Stomach (tissue), 9 donors: ENCODE measurements around the gene SEMA3A. TPM values are rescaled to one million over a fixed set of nuclear protein-coding genes. Genes with fewer than 3 reads are reported as not detected.

Experiments used
- DNase-seq, 2 donors: peaks; one replicate each; pipeline versions ENCODE4 v3.0.0 to v3.0.0-alpha.2; 2013 to 2019
- H3K27ac ChIP-seq, 5 donors: fragments of 200-600 bp in 4 of 5; sonication (generic) in 4 of 5; one replicate each; pipeline ENCODE4 v1.5.1; 2013 to 2019; ENCODE audit warnings: mild to moderate bottlenecking in 1 of 5, moderate library complexity in 1 of 5
- H3K27me3 ChIP-seq, 3 donors: fragments of 200-600 bp; sonication (generic); one replicate each; pipeline ENCODE4 v1.5.1; 2017 to 2019; ENCODE audit warnings: mixed run types in 1 of 3
- H3K36me3 ChIP-seq, 4 donors: fragments of 200-600 bp; sonication (generic); 1 replicate in 3 of 4; 2 replicates in 1 of 4; pipeline ENCODE4 v1.5.1; 2016 to 2019
- H3K4me1 ChIP-seq, 4 donors: fragments of 200-600 bp; sonication (generic); one replicate each; pipeline ENCODE4 v1.5.1; 2016 to 2019
- H3K4me3 ChIP-seq, 4 donors: fragments of 200-600 bp; sonication (generic) in 3 of 4; one replicate each; pipeline ENCODE4 v1.5.1; 2016 to 2019; ENCODE audit warnings: mild to moderate bottlenecking in 1 of 4
- H3K9me3 ChIP-seq, 4 donors: fragments of 200-600 bp; sonication (generic); one replicate each; pipeline ENCODE4 v1.5.1; 2016 to 2019
- EP300 ChIP-seq: sonication (generic); formaldehyde crosslinking; IDR thresholded peaks from one replicate; pipeline ENCODE4 v1.6.1; 2017; ENCODE audit warnings: antibody characterized with exemption
- POLR2A ChIP-seq, 4 donors: fragments of 450-650 bp; IDR thresholded peaks; one replicate each; pipeline ENCODE4 v1.6.1; 2016; ENCODE audit warnings: antibody characterized with exemption in 4 of 4, control low read depth in 2 of 4, mild to moderate bottlenecking in 1 of 4, moderate library complexity in 1 of 4
- POLR2AphosphoS5 ChIP-seq, 3 donors: sonication (generic); formaldehyde crosslinking; IDR thresholded peaks; one replicate each; pipeline ENCODE4 v1.6.1; 2016; ENCODE audit warnings: antibody characterized with exemption in 3 of 3
- WGBS, 5 donors: extraction: QIAGEN DNeasy Blood & Tissue Kit in 3 of 5; methylation state at CpG; one replicate each; pipeline versions ENCODE4 v1.1.5 to v1.1.7; 2013 to 2018; 5-methylcytosine and 5-hydroxymethylcytosine counted together
- intact Hi-C: fragments of 100-400 bp; cut with DNase I; formaldehyde crosslinking; loops from one replicate; pipeline ENCODE4 v1.15.1; 2023; ENCODE audit warnings: low total_unique reads
- polyA plus RNA-seq, 3 donors: library from polyadenylated mRNA; stranded (reverse); fragments of 200-250 nt; gene quantifications; one replicate each; pipeline ENCODE4 v1.2.3, GENCODE V29; 2013
- total RNA-seq, 5 donors: library from RNA; depleted of rRNA; stranded (reverse); fragments of >200 nt; gene quantifications; one replicate each; pipeline versions ENCODE4 v1.1.0 to v1.2.3, GENCODE V29; 2014 to 2016
- TF ChIP-seq, protein P1 (sequence below), 7 experiments: fragments of 450-650 bp in 4 of 7; fragments of 200-600 bp in 3 of 7; sonication (generic) in 3 of 7; IDR thresholded peaks; one replicate each; pipeline ENCODE4 v1.5.1; 2016 to 2019; ENCODE audit warnings: antibody characterized with exemption in 7 of 7, control low read depth in 2 of 7, mild to moderate bottlenecking in 1 of 7
- donor health status: healthy with polysubstance abuse.
- donor health status: Bipolar disorder and iron deficiency.
- donor health status: healthy.

The SEMA3A gene
- total and polyA plus RNA-seq, 8 donors, result 0.31 to 34.8 (median 2.8) TPM

GRCh38 chr7:84083846-84084245, 110.7 kb downstream of the SEMA3A start:
- intact Hi-C loops, result no loop called here
- H3K4me3 ChIP-seq, result no peak overlapping the region
- WGBS, 5 donors, result 73 to 88% (median 80%) methylated on average over 2 of the region's 2 CpGs
- H3K27ac ChIP-seq, result no peak overlapping the region
- H3K4me1 ChIP-seq, result no peaks in the 10 kb centered on the region
- no peaks in the 10 kb centered on the region for H3K36me3 ChIP-seq
- no peak for TF ChIP-seq EP300
- TF ChIP-seq, protein P1, sequence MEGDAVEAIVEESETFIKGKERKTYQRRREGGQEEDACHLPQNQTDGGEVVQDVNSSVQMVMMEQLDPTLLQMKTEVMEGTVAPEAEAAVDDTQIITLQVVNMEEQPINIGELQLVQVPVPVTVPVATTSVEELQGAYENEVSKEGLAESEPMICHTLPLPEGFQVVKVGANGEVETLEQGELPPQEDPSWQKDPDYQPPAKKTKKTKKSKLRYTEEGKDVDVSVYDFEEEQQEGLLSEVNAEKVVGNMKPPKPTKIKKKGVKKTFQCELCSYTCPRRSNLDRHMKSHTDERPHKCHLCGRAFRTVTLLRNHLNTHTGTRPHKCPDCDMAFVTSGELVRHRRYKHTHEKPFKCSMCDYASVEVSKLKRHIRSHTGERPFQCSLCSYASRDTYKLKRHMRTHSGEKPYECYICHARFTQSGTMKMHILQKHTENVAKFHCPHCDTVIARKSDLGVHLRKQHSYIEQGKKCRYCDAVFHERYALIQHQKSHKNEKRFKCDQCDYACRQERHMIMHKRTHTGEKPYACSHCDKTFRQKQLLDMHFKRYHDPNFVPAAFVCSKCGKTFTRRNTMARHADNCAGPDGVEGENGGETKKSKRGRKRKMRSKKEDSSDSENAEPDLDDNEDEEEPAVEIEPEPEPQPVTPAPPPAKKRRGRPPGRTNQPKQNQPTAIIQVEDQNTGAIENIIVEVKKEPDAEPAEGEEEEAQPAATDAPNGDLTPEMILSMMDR (IDR thresholded peaks at IDR 0.05), result no peak
- TF ChIP-seq POLR2AphosphoS5 (IDR thresholded peaks at IDR 0.05), result no peak
- no peak for TF ChIP-seq POLR2A (IDR thresholded peaks at IDR 0.05)
- H3K9me3 ChIP-seq, result no peaks in the 10 kb centered on the region
- no peak for DNase-seq
- H3K27me3 ChIP-seq, result no peaks in the 10 kb centered on the region

- no peak overlapping the region for H3K27ac ChIP-seq
- TF ChIP-seq, protein P1 (IDR thresholded peaks at IDR 0.05), result no peak
- TF ChIP-seq POLR2AphosphoS5 (IDR thresholded peaks at IDR 0.05) (no peak), EP300 (no peak), POLR2A (IDR thresholded peaks at IDR 0.05) (no peak)
- intact Hi-C loops, result no loop called here
- no peaks in the 10 kb centered on the region for H3K9me3 ChIP-seq
- H3K4me1 ChIP-seq, result no peaks in the 10 kb centered on the region
- no peaks in the 10 kb centered on the region for H3K27me3 ChIP-seq
- DNase-seq, result no peak
- 68 to 76% (median 73%) methylated on average over 3 of the region's 3 CpGs for WGBS, 5 donors
- H3K4me3 ChIP-seq, result no peak overlapping the region
- H3K36me3 ChIP-seq, result no peaks in the 10 kb centered on the region
These were observed 112.5 kb downstream of the SEMA3A start for GRCh38 chr7:84081973-84082522.

- Histone ChIP-seq H3K27ac (no peak overlapping the region), H3K36me3 (no peaks in the 10 kb centered on the region), H3K4me1 (no peaks in the 10 kb centered on the region), H3K27me3 (no peaks in the 10 kb centered on the region), H3K4me3 (no peak overlapping the region), H3K9me3 (no peaks in the 10 kb centered on the region)
- TF ChIP-seq POLR2AphosphoS5 (IDR thresholded peaks at IDR 0.05) (no peak), EP300 (no peak), POLR2A (IDR thresholded peaks at IDR 0.05) (no peak)
- TF ChIP-seq, protein P1 (IDR thresholded peaks at IDR 0.05), result no peak
- DNase-seq, result no peak
- intact Hi-C loops, result no loop called here
- 75 to 82% (median 79%) methylated on average over 4 of the region's 4 CpGs for WGBS, 5 donors
These were observed 117.3 kb downstream of the SEMA3A start for GRCh38 chr7:84077336-84077735.

GRCh38 chr7:84076219-84076618, 118.4 kb downstream of the SEMA3A start:
- Histone ChIP-seq H3K4me1 (no peaks in the 10 kb centered on the region), H3K27ac (no peak overlapping the region), H3K9me3 (no peaks in the 10 kb centered on the region), H3K36me3 (no peaks in the 10 kb centered on the region), H3K4me3 (no peak overlapping the region), H3K27me3 (no peaks in the 10 kb centered on the region)
- WGBS, 5 donors, result 88 to 98% (median 94%) methylated on average over 1 of the region's 1 CpG
- intact Hi-C loops, result no loop called here
- DNase-seq, result no peak
- TF ChIP-seq EP300 (no peak), POLR2A (IDR thresholded peaks at IDR 0.05) (no peak)

GRCh38 chr7:84073186-84073875, 121.3 kb downstream of the SEMA3A start:
- Histone ChIP-seq H3K4me1 (no peaks in the 10 kb centered on the region), H3K4me3 (no peak overlapping the region), H3K9me3 (no peaks in the 10 kb centered on the region), H3K36me3 (no peaks in the 10 kb centered on the region), H3K27ac (no peak overlapping the region), H3K27me3 (no peaks in the 10 kb centered on the region)
- DNase-seq, result no peak
- intact Hi-C loops, result no loop called here
- no peak for TF ChIP-seq EP300
- no peak for TF ChIP-seq POLR2AphosphoS5 (IDR thresholded peaks at IDR 0.05)
- no peak for TF ChIP-seq POLR2A (IDR thresholded peaks at IDR 0.05)
- TF ChIP-seq, protein P1 (IDR thresholded peaks at IDR 0.05), result no peak
- WGBS, 5 donors, result 60 to 72% (median 66%) methylated on average over 3 of the region's 3 CpGs
